Measurements from ENCODE around the gene NOL7. TPM values are rescaled to one million over a fixed set of nuclear protein-coding genes. Genes with fewer than 3 reads are reported as not detected.

The NOL7 gene
- total and polyA plus RNA-seq, 2 of the 13 experiments (the other 11 are each of a cell fraction or from before 2014, with no cell fraction given), result 37.8 to 186 TPM

GRCh38 chr6:13574571-13575376 lies 40.4 kb upstream of the NOL7 start, which contains the start of gene SIRT5 (continued):
- 0 out of 2 replicates have a peak, but pooled peaks have one; percentile 14 for TF ChIP-seq PAX8 (CRISPR knock-in tag; IDR thresholded peaks at IDR 0.05; ENCODE audit: borderline replicate concordance)
- TF ChIP-seq LBX2 (CRISPR knock-in tag; IDR thresholded peaks at IDR 0.05; ENCODE audit: borderline replicate concordance), result peak; percentile 42; the same call in 1 of the 2 replicates
- TF ChIP-seq RCOR2 (CRISPR knock-in tag; IDR thresholded peaks at IDR 0.05), result peak; percentile 55; the same call in 1 of the 2 replicates
- peak; percentile 96 for TF ChIP-seq DMAP1 (CRISPR knock-in tag; IDR thresholded peaks at IDR 0.05)
- TF ChIP-seq ZNF382 (CRISPR knock-in tag; IDR thresholded peaks at IDR 0.05; ENCODE audit: borderline replicate concordance), result no peak
- peak; percentile 86 for TF ChIP-seq PATZ1 (CRISPR knock-in tag; IDR thresholded peaks at IDR 0.05)
- peak; percentile 95 for TF ChIP-seq RBM39 (IDR thresholded peaks at IDR 0.05; ENCODE audit: low read depth, low read length, poor library complexity, severe bottlenecking)
- TF ChIP-seq SETDB1 (CRISPR knock-in tag; IDR thresholded peaks at IDR 0.05; ENCODE audit: borderline replicate concordance), result no peak
- peak; percentile 88; the same call in 1 of the 2 replicates for TF ChIP-seq ZMYM4 (CRISPR knock-in tag; IDR thresholded peaks at IDR 0.05)
- peak; percentile 65; the same call in 1 of the 2 replicates for TF ChIP-seq SALL2 (CRISPR knock-in tag; IDR thresholded peaks at IDR 0.05)
- TF ChIP-seq ZNF784 (CRISPR knock-in tag; IDR thresholded peaks at IDR 0.05; ENCODE audit: borderline replicate concordance), result peak; percentile 36; the same call in 1 of the 2 replicates
- TF ChIP-seq KAT7 (CRISPR knock-in tag; IDR thresholded peaks at IDR 0.05; ENCODE audit: borderline replicate concordance), result peak; percentile 87; the same call in 1 of the 2 replicates
- TF ChIP-seq FOXO1 (CRISPR knock-in tag; IDR thresholded peaks at IDR 0.05), result peak; percentile 67
- TF ChIP-seq DNMT3B (CRISPR knock-in tag; conservative IDR thresholded peaks at IDR 0.05), result 0 out of 2 replicates have a peak, but pooled peaks have one; percentile 23
- no peak for TF ChIP-seq ZNF180 (CRISPR knock-in tag; IDR thresholded peaks at IDR 0.05; ENCODE audit: borderline replicate concordance, low read depth)
- no peak for TF ChIP-seq FOXP1 (IDR thresholded peaks at IDR 0.05)
- peak; percentile 65 for TF ChIP-seq FOXP1 (CRISPR knock-in tag; IDR thresholded peaks at IDR 0.05)
- no peak; the same call in 1 of the 2 replicates for TF ChIP-seq ZNF841 (CRISPR knock-in tag; IDR thresholded peaks at IDR 0.05; ENCODE audit: borderline replicate concordance)
- no peak for TF ChIP-seq ZNF672 (CRISPR knock-in tag; IDR thresholded peaks at IDR 0.05)
- peak; percentile 16; the same call in 1 of the 2 replicates for TF ChIP-seq CEBPG (CRISPR knock-in tag; IDR thresholded peaks at IDR 0.05)
- TF ChIP-seq ZNF17 (CRISPR knock-in tag; IDR thresholded peaks at IDR 0.05), result no peak
- TF ChIP-seq ZNF576 (CRISPR knock-in tag; IDR thresholded peaks at IDR 0.05), result peak; percentile 90; the same call in 1 of the 2 replicates
- TF ChIP-seq ZNF557 (CRISPR knock-in tag; IDR thresholded peaks at IDR 0.05), result peak; percentile 31; the same call in 1 of the 2 replicates
- peak; percentile 17; the same call in 1 of the 2 replicates for TF ChIP-seq ZNF589 (CRISPR knock-in tag; conservative IDR thresholded peaks at IDR 0.05)
- TF ChIP-seq SRF (IDR thresholded peaks at IDR 0.05; ENCODE audit: low read depth, low read length), result no peak
- TF ChIP-seq MLX (CRISPR knock-in tag; IDR thresholded peaks at IDR 0.05), result peak; percentile 14; the same call in 1 of the 2 replicates
- TF ChIP-seq SP1 (IDR thresholded peaks at IDR 0.05), result no peak
- TF ChIP-seq SP1 (CRISPR knock-in tag; IDR thresholded peaks at IDR 0.05), result peak; percentile 48
